HG02763 (cell line): ENCODE results near the gene PLVAP.
A peak's percentile ranks its signal among the peaks of the same experiment; 100 is the strongest.

Experiments
- ATAC-seq: cut with Tn5 transposase; IDR thresholded peaks from one replicate; pipeline ENCODE4 v1.9.1; 2021; ENCODE audit warnings: mild to moderate bottlenecking, moderate library complexity; ENCODE audit not compliant: unreplicated experiment

The PLVAP gene

GRCh38 chr19:17376935-17377600, at the start of gene PLVAP:
TSS of gene PLVAP (minus strand) at chr19:17377342. CDS start at chr19:17377288, 54 bp downstream.
- ATAC-seq, result no peak

- ATAC-seq, result no peak
Observed at GRCh38 chr19:17424743-17425365, 47.7 kb upstream of the PLVAP start.

GRCh38 chr19:17423429-17424208, 46.5 kb upstream of the PLVAP start:
- no peak for ATAC-seq

GRCh38 chr19:17421942-17422341, 44.8 kb upstream of the PLVAP start:
- no peak for ATAC-seq

- ATAC-seq, result peak; percentile 17
Observed at GRCh38 chr19:17420475-17420924, 43.4 kb upstream of the PLVAP start.

GRCh38 chr19:17419621-17420474, 42.7 kb upstream of the PLVAP start, which contains the start of gene MVB12A:
TSS of gene MVB12A (plus strand) at chr19:17420047. CDS start at chr19:17420136, 89 bp downstream.
- ATAC-seq, result peak; percentile 90

- no peak for ATAC-seq
Observed at GRCh38 chr19:17419154-17419620, 42.0 kb upstream of the PLVAP start.

GRCh38 chr19:17418710-17419109, 41.6 kb upstream of the PLVAP start:
- no peak for ATAC-seq

- ATAC-seq, result no peak
Observed at GRCh38 chr19:17415121-17415520, 38.0 kb upstream of the PLVAP start.

GRCh38 chr19:17414097-17414496, 37.0 kb upstream of the PLVAP start:
- ATAC-seq, result no peak

- no peak for ATAC-seq
Observed at GRCh38 chr19:17411801-17412200, 34.7 kb upstream of the PLVAP start.

- no peak for ATAC-seq
Observed at GRCh38 chr19:17409990-17410389, 32.8 kb upstream of the PLVAP start.

GRCh38 chr19:17406887-17407196, 29.7 kb upstream of the PLVAP start:
- no peak for ATAC-seq

GRCh38 chr19:17406046-17406886, 29.1 kb upstream of the PLVAP start:
- peak; percentile 23 for ATAC-seq

GRCh38 chr19:17405250-17406045, 28.3 kb upstream of the PLVAP start, which contains the start of gene BST2:
TSS of gene BST2 (minus strand) at chr19:17405630. CDS start at chr19:17405575, 55 bp downstream.
- ATAC-seq, result peak; percentile 66

- ATAC-seq, result no peak
Observed at GRCh38 chr19:17404621-17405249, 27.6 kb upstream of the PLVAP start.

GRCh38 chr19:17404015-17404414, 26.9 kb upstream of the PLVAP start:
- ATAC-seq, result no peak
